Measurements from ENCODE around the gene MLXIP.

- no peak for TF ChIP-seq POLR2AphosphoS5 (IDR thresholded peaks at IDR 0.05; ENCODE audit: low read depth)
- no peak for TF ChIP-seq CTCF (conservative IDR thresholded peaks at IDR 0.05; ENCODE audit: low read depth in 2 of 2)
- TF ChIP-seq STAT1 (IDR thresholded peaks at IDR 0.05; ENCODE audit: unreplicated experiment) = no peak
- TF ChIP-seq EZH2 (IDR thresholded peaks at IDR 0.05; ENCODE audit: low read depth, unreplicated experiment) = no peak
- no peak for TF ChIP-seq REST (IDR thresholded peaks at IDR 0.05; ENCODE audit: unreplicated experiment)
- no peak for TF ChIP-seq EZH2phosphoT487 (IDR thresholded peaks at IDR 0.05; ENCODE audit: unreplicated experiment)
- no peak for TF ChIP-seq NANOG (IDR thresholded peaks at IDR 0.05; ENCODE audit: borderline replicate concordance)
- no peak for TF ChIP-seq JUNB (IDR thresholded peaks at IDR 0.05; ENCODE audit: unreplicated experiment)
- no peak for TF ChIP-seq ETS1 (IDR thresholded peaks at IDR 0.05)
Observed at GRCh38 chr12:122042910-122043309, 35.6 kb upstream of the MLXIP start.
